A673 (cell line): Measurements from ENCODE around the gene PCDHA5.
A peak's percentile ranks its signal among the peaks of the same experiment; 100 is the strongest.

Experiments used
- CTCF ChIP-seq: fragments of 300-800, 200-600 bp; sonication (generic); conservative IDR thresholded peaks from 2 replicates; pipeline ENCODE4 v1.5.1; 2017; ENCODE audit warnings: low read depth, mild to moderate bottlenecking, antibody characterized with exemption, low read length, moderate library complexity, mixed read lengths
- EZH2 ChIP-seq: fragments of 200-600 bp; sonication (generic); IDR thresholded peaks from 2 replicates; pipeline ENCODE4 v1.6.1; 2017; ENCODE audit warnings: borderline replicate concordance, low read depth, mild to moderate bottlenecking, mixed read lengths, antibody characterized with exemption, low read length; ENCODE audit not compliant: poor library complexity, severe bottlenecking

- TF ChIP-seq EZH2 (no peak), CTCF (peak; percentile 71)
These were observed 19.9 kb downstream of the PCDHA5 start, which contains the start of gene PCDHA8 for GRCh38 chr5:140840978-140841962.
